ENCODE measurements around the gene AMBN.

The AMBN gene

DNA sequence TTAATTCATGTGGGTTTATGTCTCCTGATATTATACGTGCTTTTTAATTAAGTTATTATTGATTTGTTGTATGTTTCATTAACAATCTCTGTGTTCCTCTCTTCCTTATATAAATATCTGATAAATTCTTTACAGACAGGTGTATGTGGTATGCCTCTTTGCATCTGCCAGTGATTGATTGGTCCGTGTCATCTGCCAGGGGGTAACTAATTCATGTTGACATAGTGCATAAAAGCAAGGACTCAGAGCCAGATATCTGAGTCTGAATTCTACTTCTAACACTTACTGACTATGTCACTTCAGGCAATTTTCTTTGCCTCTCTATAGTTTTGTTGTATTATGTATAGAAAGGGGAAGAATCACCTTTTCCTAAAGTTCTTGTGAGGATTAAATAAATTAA, 5.2 kb upstream of the AMBN start:
- no peak overlapping the region for H3K4me3 ChIP-seq (ENCODE audit: low read length)
- TF ChIP-seq, protein P1, sequence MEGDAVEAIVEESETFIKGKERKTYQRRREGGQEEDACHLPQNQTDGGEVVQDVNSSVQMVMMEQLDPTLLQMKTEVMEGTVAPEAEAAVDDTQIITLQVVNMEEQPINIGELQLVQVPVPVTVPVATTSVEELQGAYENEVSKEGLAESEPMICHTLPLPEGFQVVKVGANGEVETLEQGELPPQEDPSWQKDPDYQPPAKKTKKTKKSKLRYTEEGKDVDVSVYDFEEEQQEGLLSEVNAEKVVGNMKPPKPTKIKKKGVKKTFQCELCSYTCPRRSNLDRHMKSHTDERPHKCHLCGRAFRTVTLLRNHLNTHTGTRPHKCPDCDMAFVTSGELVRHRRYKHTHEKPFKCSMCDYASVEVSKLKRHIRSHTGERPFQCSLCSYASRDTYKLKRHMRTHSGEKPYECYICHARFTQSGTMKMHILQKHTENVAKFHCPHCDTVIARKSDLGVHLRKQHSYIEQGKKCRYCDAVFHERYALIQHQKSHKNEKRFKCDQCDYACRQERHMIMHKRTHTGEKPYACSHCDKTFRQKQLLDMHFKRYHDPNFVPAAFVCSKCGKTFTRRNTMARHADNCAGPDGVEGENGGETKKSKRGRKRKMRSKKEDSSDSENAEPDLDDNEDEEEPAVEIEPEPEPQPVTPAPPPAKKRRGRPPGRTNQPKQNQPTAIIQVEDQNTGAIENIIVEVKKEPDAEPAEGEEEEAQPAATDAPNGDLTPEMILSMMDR (conservative IDR thresholded peaks at IDR 0.05; ENCODE audit: low read depth, low read length), result no peak
- DNase-seq (ENCODE audit: low read depth), result no peak

DNA sequence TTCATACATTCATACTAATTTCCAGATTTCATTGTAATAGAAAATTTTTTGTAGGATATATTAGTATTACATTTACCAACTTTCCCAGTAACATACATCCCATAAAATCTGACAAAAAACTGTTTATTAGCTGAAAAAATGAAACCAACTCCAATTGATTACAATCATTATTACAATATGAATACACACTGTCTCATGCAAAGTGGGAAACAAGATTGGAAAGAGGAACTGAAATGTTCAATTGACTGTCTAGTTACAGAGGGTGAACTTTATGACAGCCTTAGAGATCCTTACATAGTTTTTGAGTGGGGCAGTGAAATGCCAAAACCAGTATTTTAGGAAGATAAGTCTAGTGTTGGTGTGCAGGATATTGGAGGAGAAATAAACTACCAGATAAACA, 2.3 kb upstream of the AMBN start:
- DNase-seq (ENCODE audit: low read depth), result no peak
- TF ChIP-seq, protein P1 (conservative IDR thresholded peaks at IDR 0.05; ENCODE audit: low read depth, low read length), result no peak
- H3K4me3 ChIP-seq (ENCODE audit: low read length), result no peak overlapping the region

DNA sequence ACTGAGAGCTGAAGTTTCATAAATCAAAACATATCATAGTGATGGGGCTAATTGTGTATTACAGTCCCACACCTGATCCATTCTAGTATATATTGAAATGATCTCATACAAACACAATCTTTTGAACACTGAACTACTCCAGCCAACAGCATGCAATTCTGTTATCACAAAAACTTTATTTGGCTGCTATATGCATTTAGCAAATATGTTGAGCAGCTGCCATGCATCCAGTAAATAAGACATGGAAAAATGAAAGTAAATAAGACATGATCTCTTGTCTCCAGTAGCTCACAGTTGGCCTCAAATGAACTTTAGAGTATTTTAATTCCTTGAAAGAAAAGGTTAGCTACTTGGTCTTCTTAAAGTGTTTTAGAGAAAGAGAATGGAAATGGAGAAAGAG, 2.1 kb downstream of the AMBN start:
- TF ChIP-seq, protein P1 (conservative IDR thresholded peaks at IDR 0.05; ENCODE audit: low read depth, low read length), result no peak
- no peak for DNase-seq (ENCODE audit: low read depth)
- no peak overlapping the region for H3K4me3 ChIP-seq (ENCODE audit: low read length)

DNA sequence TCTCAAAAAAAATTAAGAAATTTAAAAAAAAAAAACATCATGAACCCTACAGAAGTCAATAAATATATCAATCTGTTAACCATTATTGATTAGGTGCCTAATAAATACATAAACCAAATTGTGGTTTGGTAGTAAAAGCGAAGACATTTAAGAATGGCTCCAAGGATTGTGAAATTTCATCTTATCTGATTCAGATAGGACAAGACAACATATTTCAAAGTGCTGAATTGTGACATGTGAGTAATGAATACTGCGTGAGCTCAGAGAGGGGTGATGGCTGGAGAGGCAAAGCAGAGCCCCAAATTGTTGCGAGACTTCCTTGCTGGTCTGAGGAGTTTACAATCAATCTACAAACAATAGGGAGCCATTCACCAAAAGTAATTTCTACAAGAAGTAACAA, 8.2 kb downstream of the AMBN start:
- TF ChIP-seq, protein P1 (conservative IDR thresholded peaks at IDR 0.05; ENCODE audit: low read depth, low read length), result no peak
- H3K4me3 ChIP-seq (ENCODE audit: low read length), result no peak overlapping the region
- DNase-seq (ENCODE audit: low read depth), result no peak

DNA sequence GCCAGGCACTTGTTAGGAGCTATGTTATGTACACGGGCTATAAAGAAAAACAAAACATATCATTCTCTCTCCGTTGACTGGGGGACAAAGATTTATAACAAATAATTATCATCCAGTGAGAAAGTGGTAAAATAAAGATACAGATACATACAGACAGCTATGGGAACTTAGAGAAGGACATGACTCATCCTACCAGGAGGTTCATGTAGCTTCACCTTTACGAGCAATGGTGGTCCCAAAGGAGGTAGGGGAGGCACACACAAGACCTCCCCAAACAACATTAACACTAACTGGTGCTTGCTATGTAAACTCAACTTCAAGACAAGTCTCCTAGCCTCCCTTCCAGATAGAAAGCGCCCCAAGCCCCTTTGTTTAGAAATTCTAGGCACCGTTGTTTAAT, 8.9 kb downstream of the AMBN start:
- H3K4me3 ChIP-seq (ENCODE audit: low read length), result no peak overlapping the region
- TF ChIP-seq, protein P1 (conservative IDR thresholded peaks at IDR 0.05; ENCODE audit: low read depth, low read length), result no peak
- no peak for DNase-seq (ENCODE audit: low read depth)

DNA sequence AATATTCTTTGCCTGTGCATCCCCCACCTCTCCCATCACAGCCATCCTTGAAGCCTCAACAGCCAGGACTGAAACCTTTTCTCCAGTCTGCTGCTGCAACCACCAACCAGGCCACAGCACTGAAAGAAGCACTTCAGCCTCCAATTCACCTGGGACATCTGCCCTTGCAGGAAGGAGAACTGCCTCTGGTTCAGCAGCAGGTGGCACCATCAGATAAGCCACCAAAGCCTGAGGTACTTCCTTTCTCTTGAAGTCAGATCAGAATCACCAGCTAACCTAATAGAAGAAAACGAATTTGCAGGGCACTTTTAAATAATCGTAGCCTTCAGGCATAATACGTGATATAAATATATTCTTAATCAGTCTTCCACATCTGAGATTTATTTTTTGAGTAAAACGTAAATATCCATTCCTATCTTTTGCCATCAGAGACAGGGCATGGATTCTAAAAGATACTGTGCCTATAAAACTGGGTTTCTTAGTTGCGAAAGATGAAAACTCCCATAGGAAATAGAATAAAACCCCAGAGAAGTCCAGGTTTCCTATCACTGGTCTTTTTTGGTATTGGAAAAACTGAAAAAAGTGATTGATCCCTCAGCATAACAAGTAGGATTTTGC, 9.5 kb downstream of the AMBN start:
- DNase-seq (ENCODE audit: low read depth), result no peak
- H3K4me3 ChIP-seq (ENCODE audit: low read length), result no peak overlapping the region
- TF ChIP-seq, protein P1 (conservative IDR thresholded peaks at IDR 0.05; ENCODE audit: low read depth, low read length), result peak; percentile 88

DNA sequence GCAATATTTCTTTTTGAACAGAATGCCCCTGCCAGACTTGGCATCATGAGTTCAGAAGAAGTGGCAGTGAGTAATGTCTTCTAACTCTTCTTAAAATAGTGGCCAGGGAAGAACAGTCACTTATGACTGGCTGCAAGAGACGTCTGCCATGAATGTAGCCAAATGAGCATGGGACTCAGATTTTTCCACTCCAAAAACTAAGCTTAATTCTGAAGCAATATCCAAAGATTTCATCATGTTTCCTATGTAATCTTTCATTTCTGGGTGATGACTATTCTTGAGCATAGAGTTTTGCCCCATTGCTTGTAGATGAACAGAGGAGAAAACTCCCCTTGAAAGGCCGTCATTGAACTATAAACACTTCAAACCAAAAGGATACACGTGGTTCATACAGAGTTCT, 11.8 kb downstream of the AMBN start:
- no peak overlapping the region for H3K4me3 ChIP-seq (ENCODE audit: low read length)
- no peak for DNase-seq (ENCODE audit: low read depth)
- TF ChIP-seq, protein P1 (conservative IDR thresholded peaks at IDR 0.05; ENCODE audit: low read depth, low read length), result no peak
